ENCODE data around the gene SEPTIN10. TPM values are rescaled to one million over a fixed set of nuclear protein-coding genes. Genes with fewer than 3 reads are reported as not detected.

The SEPTIN10 gene
- total RNA-seq, 1 experiment from 2014 or later: 92.5 TPM

GRCh38 chr2:109531221-109531620, 82.5 kb downstream of the SEPTIN10 start:
- H2AFZ ChIP-seq (ENCODE audit: low read length): no peak overlapping the region
- no peak overlapping the region for H2AK5ac ChIP-seq (ENCODE audit: insufficient read length, low read length)
- WGBS (ENCODE audit: extremely low coverage, insufficient read length, low lambda C conversion rate): no CpG with 5 or more reads among the region's 5 CpGs
- H3K23ac ChIP-seq (ENCODE audit: insufficient read length, low read depth, low read length): no peak overlapping the region
- H2BK12ac ChIP-seq (ENCODE audit: insufficient read length, low read depth, low read length): no peak overlapping the region
- no peak overlapping the region for H2BK120ac ChIP-seq (ENCODE audit: low read depth, low read length, poor library complexity, severe bottlenecking)
- no peak overlapping the region for H2BK5ac ChIP-seq (ENCODE audit: insufficient read length, low read length)
- peaks cover 5 to 6% of the 10 kb centered on the region in 2 experiments for H3K9me3 Mint-ChIP-seq
- no peak overlapping the region for H3K4me3 Mint-ChIP-seq
- no peaks in the 10 kb centered on the region for H4K20me1 ChIP-seq (ENCODE audit: control insufficient read depth, insufficient read depth, insufficient read length)
- H4K5ac ChIP-seq (ENCODE audit: insufficient read length, low read depth, low read length): no peak overlapping the region
- no peak overlapping the region for H3K56ac ChIP-seq (ENCODE audit: insufficient read length, low read depth, low read length)
- H3K79me1 ChIP-seq (ENCODE audit: insufficient read depth, low read depth, low read length, poor library complexity, severe bottlenecking): no peaks in the 10 kb centered on the region
- no peak for DNase-seq
- H3K4me1 ChIP-seq (ENCODE audit: insufficient read depth, low read length): no peaks in the 10 kb centered on the region
- no peak overlapping the region for H4K91ac ChIP-seq (ENCODE audit: insufficient read length, low read depth, low read length)
- H3K27ac ChIP-seq (ENCODE audit: insufficient read length, low read depth, low read length): no peak overlapping the region
- no peak overlapping the region for H3K4ac ChIP-seq (ENCODE audit: low read depth, low read length)
- H2BK20ac ChIP-seq (ENCODE audit: low read depth, low read length, poor library complexity, severe bottlenecking): no peak overlapping the region
- H3K14ac ChIP-seq (ENCODE audit: insufficient read depth, low read length): no peak overlapping the region; the same call in 1 of the 2 replicates
- H3K4me2 ChIP-seq (ENCODE audit: insufficient read depth, insufficient read length, low read length): no peak overlapping the region
- H3K18ac ChIP-seq (ENCODE audit: insufficient read length, low read depth, low read length): no peak overlapping the region
- H2BK15ac ChIP-seq (ENCODE audit: low read depth, low read length): no peak overlapping the region
- H3K23me2 ChIP-seq (ENCODE audit: insufficient read length, low read depth, low read length, poor library complexity, severe bottlenecking): no peaks in the 10 kb centered on the region
- H3T11ph ChIP-seq (ENCODE audit: low read length): no peak overlapping the region
- H3K27me3 Mint-ChIP-seq (ENCODE audit: low read depth): no peaks in the 10 kb centered on the region; the same call in 1 of the 2 replicates
- H3K27me3 ChIP-seq (ENCODE audit: insufficient read depth, low read length): no peaks in the 10 kb centered on the region
- no peaks in the 10 kb centered on the region for H3K79me2 ChIP-seq (ENCODE audit: insufficient read depth, low read length)
- TF ChIP-seq CTCF (conservative IDR thresholded peaks at IDR 0.05): no peak
- no peak overlapping the region; a peak in 1 of 7 replicates for H3K27ac Mint-ChIP-seq
- peaks cover 2 to 7% of the 10 kb centered on the region in 2 experiments; a peak in 3 of 4 replicates for H3K4me1 Mint-ChIP-seq
- peaks cover 3 to 6% (median 3%) of the 10 kb centered on the region in 3 experiments; a peak in 5 of 7 replicates for H3K36me3 Mint-ChIP-seq (ENCODE audit: insufficient read depth in 1 of 3, low read depth in 3 of 3)
- no peak overlapping the region for H4K8ac ChIP-seq (replicated peaks; ENCODE audit: insufficient read length, low read depth, low read length)
- H3K9ac ChIP-seq (ENCODE audit: extremely low read depth, insufficient read length, low read length): no peak overlapping the region
- no peaks in the 10 kb centered on the region for H3K9me3 ChIP-seq (ENCODE audit: control insufficient read depth, low read depth, low read length)
